ENCODE measurements around the gene DPP6.

Gene DPP6

GRCh38 chr7:154848464-154848863 lies 796.3 kb downstream of the DPP6 start:
- Histone ChIP-seq H2BK5ac (ENCODE audit: low read length) (no peak overlapping the region), H3K9ac (ENCODE audit: low read length) (no peak overlapping the region), H3K79me2 (ENCODE audit: control insufficient read depth, insufficient read depth, low read length) (no peaks in the 10 kb centered on the region), H2AK5ac (ENCODE audit: low read length) (no peak overlapping the region), H3K18ac (ENCODE audit: low read length) (no peak overlapping the region), H3K4me1 (ENCODE audit: control insufficient read depth, low read depth, low read length) (no peaks in the 10 kb centered on the region), H2BK15ac (replicated peaks; ENCODE audit: low read depth) (no peak overlapping the region), H3K4me3 (ENCODE audit: low read length) (no peak overlapping the region), H3K27ac (ENCODE audit: low read depth, low read length) (no peak overlapping the region), H3K79me1 (ENCODE audit: low read length) (no peaks in the 10 kb centered on the region), H4K8ac (ENCODE audit: low read depth, low read length) (no peak overlapping the region), H3K56ac (ENCODE audit: low read length) (no peak overlapping the region), H3K4ac (ENCODE audit: low read depth, low read length) (no peak overlapping the region), H3K23ac (ENCODE audit: low read length) (no peak overlapping the region), H3K27me3 (ENCODE audit: insufficient read depth, low read length, poor library complexity) (no peaks in the 10 kb centered on the region), H2BK120ac (ENCODE audit: low read depth, low read length) (no peak overlapping the region), H4K5ac (ENCODE audit: low read length) (no peak overlapping the region), H3K4me2 (ENCODE audit: low read length) (no peak overlapping the region), H3K36me3 (ENCODE audit: control insufficient read depth, insufficient read depth, low read length) (no peaks in the 10 kb centered on the region)
- WGBS (ENCODE audit: extremely low coverage, insufficient coverage, low lambda C conversion rate): no CpG with 5 or more reads among the region's 2 CpGs
- DNase-seq: no peak

- H3K4me1 ChIP-seq (ENCODE audit: control insufficient read depth, low read depth, low read length): no peaks in the 10 kb centered on the region
- no peak overlapping the region for H4K8ac ChIP-seq (ENCODE audit: low read depth, low read length)
- H3K4ac ChIP-seq (ENCODE audit: low read depth, low read length): no peak overlapping the region
- no peak overlapping the region for H3K4me2 ChIP-seq (ENCODE audit: low read length)
- H3K56ac ChIP-seq (ENCODE audit: low read length): no peak overlapping the region
- H3K27ac ChIP-seq (ENCODE audit: low read depth, low read length): no peak overlapping the region
- no peaks in the 10 kb centered on the region for H3K79me2 ChIP-seq (ENCODE audit: control insufficient read depth, insufficient read depth, low read length)
- no peak for DNase-seq
- no peak overlapping the region for H3K9ac ChIP-seq (ENCODE audit: low read length)
- H2AK5ac ChIP-seq (ENCODE audit: low read length): no peak overlapping the region
- no peak overlapping the region for H3K23ac ChIP-seq (ENCODE audit: low read length)
- H2BK120ac ChIP-seq (ENCODE audit: low read depth, low read length): no peak overlapping the region
- no peak overlapping the region for H3K4me3 ChIP-seq (ENCODE audit: low read length)
- no CpG with 5 or more reads among the region's 4 CpGs for WGBS (ENCODE audit: extremely low coverage, insufficient coverage, low lambda C conversion rate)
- no peaks in the 10 kb centered on the region for H3K27me3 ChIP-seq (ENCODE audit: insufficient read depth, low read length, poor library complexity)
- H2BK15ac ChIP-seq (replicated peaks; ENCODE audit: low read depth): no peak overlapping the region
- no peak overlapping the region for H2BK5ac ChIP-seq (ENCODE audit: low read length)
- no peaks in the 10 kb centered on the region for H3K36me3 ChIP-seq (ENCODE audit: control insufficient read depth, insufficient read depth, low read length)
- H3K18ac ChIP-seq (ENCODE audit: low read length): no peak overlapping the region
- no peaks in the 10 kb centered on the region for H3K79me1 ChIP-seq (ENCODE audit: low read length)
- H4K5ac ChIP-seq (ENCODE audit: low read length): no peak overlapping the region
Measured at GRCh38 chr7:154852205-154852604, 800.0 kb downstream of the DPP6 start.

- Histone ChIP-seq H3K79me2 (ENCODE audit: control insufficient read depth, insufficient read depth, low read length) (no peaks in the 10 kb centered on the region), H3K4me2 (ENCODE audit: low read length) (no peak overlapping the region), H3K18ac (ENCODE audit: low read length) (no peak overlapping the region), H3K4ac (ENCODE audit: low read depth, low read length) (no peak overlapping the region), H3K4me3 (ENCODE audit: low read length) (no peak overlapping the region), H3K56ac (ENCODE audit: low read length) (no peak overlapping the region), H3K36me3 (ENCODE audit: control insufficient read depth, insufficient read depth, low read length) (no peaks in the 10 kb centered on the region), H3K79me1 (ENCODE audit: low read length) (no peaks in the 10 kb centered on the region), H2BK15ac (replicated peaks; ENCODE audit: low read depth) (no peak overlapping the region), H2AK5ac (ENCODE audit: low read length) (no peak overlapping the region), H3K27ac (ENCODE audit: low read depth, low read length) (no peak overlapping the region), H3K9ac (ENCODE audit: low read length) (no peak overlapping the region), H2BK5ac (ENCODE audit: low read length) (no peak overlapping the region), H3K27me3 (ENCODE audit: insufficient read depth, low read length, poor library complexity) (no peaks in the 10 kb centered on the region), H4K5ac (ENCODE audit: low read length) (no peak overlapping the region), H2BK120ac (ENCODE audit: low read depth, low read length) (no peak overlapping the region), H3K4me1 (ENCODE audit: control insufficient read depth, low read depth, low read length) (no peaks in the 10 kb centered on the region), H3K23ac (ENCODE audit: low read length) (no peak overlapping the region), H4K8ac (ENCODE audit: low read depth, low read length) (no peak overlapping the region)
- no CpG with 5 or more reads among the region's 8 CpGs for WGBS (ENCODE audit: extremely low coverage, insufficient coverage, low lambda C conversion rate)
- no peak for DNase-seq
Measured at GRCh38 chr7:154853063-154853726, 801.0 kb downstream of the DPP6 start.

- H3K18ac ChIP-seq (ENCODE audit: low read length): no peak overlapping the region
- no peak overlapping the region for H3K4ac ChIP-seq (ENCODE audit: low read depth, low read length)
- H3K4me1 ChIP-seq (ENCODE audit: control insufficient read depth, low read depth, low read length): no peaks in the 10 kb centered on the region
- no CpG with 5 or more reads among the region's 4 CpGs for WGBS (ENCODE audit: extremely low coverage, insufficient coverage, low lambda C conversion rate)
- no peak overlapping the region for H3K23ac ChIP-seq (ENCODE audit: low read length)
- no peak overlapping the region for H4K8ac ChIP-seq (ENCODE audit: low read depth, low read length)
- H3K56ac ChIP-seq (ENCODE audit: low read length): no peak overlapping the region
- no peaks in the 10 kb centered on the region for H3K79me2 ChIP-seq (ENCODE audit: control insufficient read depth, insufficient read depth, low read length)
- no peaks in the 10 kb centered on the region for H3K36me3 ChIP-seq (ENCODE audit: control insufficient read depth, insufficient read depth, low read length)
- no peak overlapping the region for H3K9ac ChIP-seq (ENCODE audit: low read length)
- no peak overlapping the region for H2BK15ac ChIP-seq (replicated peaks; ENCODE audit: low read depth)
- peak; percentile 58 for DNase-seq
- H4K5ac ChIP-seq (ENCODE audit: low read length): no peak overlapping the region
- H3K4me3 ChIP-seq (ENCODE audit: low read length): no peak overlapping the region
- no peak overlapping the region for H3K27ac ChIP-seq (ENCODE audit: low read depth, low read length)
- H2AK5ac ChIP-seq (ENCODE audit: low read length): no peak overlapping the region
- no peaks in the 10 kb centered on the region for H3K27me3 ChIP-seq (ENCODE audit: insufficient read depth, low read length, poor library complexity)
- no peak overlapping the region for H2BK120ac ChIP-seq (ENCODE audit: low read depth, low read length)
- no peak overlapping the region for H2BK5ac ChIP-seq (ENCODE audit: low read length)
- no peaks in the 10 kb centered on the region for H3K79me1 ChIP-seq (ENCODE audit: low read length)
- no peak overlapping the region for H3K4me2 ChIP-seq (ENCODE audit: low read length)
Measured at GRCh38 chr7:154853727-154854095, 801.5 kb downstream of the DPP6 start.

- Histone ChIP-seq H2AK5ac (ENCODE audit: low read length) (no peak overlapping the region), H3K79me1 (ENCODE audit: low read length) (no peaks in the 10 kb centered on the region), H3K27me3 (ENCODE audit: insufficient read depth, low read length, poor library complexity) (no peaks in the 10 kb centered on the region), H2BK120ac (ENCODE audit: low read depth, low read length) (no peak overlapping the region), H3K4ac (ENCODE audit: low read depth, low read length) (no peak overlapping the region), H2BK15ac (replicated peaks; ENCODE audit: low read depth) (no peak overlapping the region), H3K27ac (ENCODE audit: low read depth, low read length) (no peak overlapping the region), H3K36me3 (ENCODE audit: control insufficient read depth, insufficient read depth, low read length) (no peaks in the 10 kb centered on the region), H3K56ac (ENCODE audit: low read length) (no peak overlapping the region), H3K9ac (ENCODE audit: low read length) (no peak overlapping the region), H4K5ac (ENCODE audit: low read length) (no peak overlapping the region), H3K4me3 (ENCODE audit: low read length) (no peak overlapping the region), H3K4me2 (ENCODE audit: low read length) (no peak overlapping the region), H3K79me2 (ENCODE audit: control insufficient read depth, insufficient read depth, low read length) (no peaks in the 10 kb centered on the region), H4K8ac (ENCODE audit: low read depth, low read length) (no peak overlapping the region), H3K4me1 (ENCODE audit: control insufficient read depth, low read depth, low read length) (no peaks in the 10 kb centered on the region), H2BK5ac (ENCODE audit: low read length) (no peak overlapping the region), H3K23ac (ENCODE audit: low read length) (no peak overlapping the region), H3K18ac (ENCODE audit: low read length) (no peak overlapping the region)
- no CpG with 5 or more reads among the region's 14 CpGs for WGBS (ENCODE audit: extremely low coverage, insufficient coverage, low lambda C conversion rate)
- no peak for DNase-seq
Measured at GRCh38 chr7:154854836-154855235, 802.6 kb downstream of the DPP6 start.

- WGBS (ENCODE audit: extremely low coverage, insufficient coverage, low lambda C conversion rate): no CpG with 5 or more reads among the region's 12 CpGs
- H3K79me1 ChIP-seq (ENCODE audit: low read length): no peaks in the 10 kb centered on the region
Measured at GRCh38 chr7:154855366-154855765, 803.2 kb downstream of the DPP6 start.

More at GRCh38 chr7:154855366-154855765, 803.2 kb downstream of the DPP6 start:
- Histone ChIP-seq H3K27me3 (ENCODE audit: insufficient read depth, low read length, poor library complexity) (no peaks in the 10 kb centered on the region), H3K27ac (ENCODE audit: low read depth, low read length) (no peak overlapping the region), H4K5ac (ENCODE audit: low read length) (no peak overlapping the region), H3K4me3 (ENCODE audit: low read length) (no peak overlapping the region), H2BK15ac (replicated peaks; ENCODE audit: low read depth) (no peak overlapping the region), H3K4me1 (ENCODE audit: control insufficient read depth, low read depth, low read length) (no peaks in the 10 kb centered on the region), H2BK120ac (ENCODE audit: low read depth, low read length) (no peak overlapping the region), H3K36me3 (ENCODE audit: control insufficient read depth, insufficient read depth, low read length) (no peaks in the 10 kb centered on the region), H3K9ac (ENCODE audit: low read length) (no peak overlapping the region), H3K4ac (ENCODE audit: low read depth, low read length) (no peak overlapping the region), H2AK5ac (ENCODE audit: low read length) (no peak overlapping the region), H3K79me2 (ENCODE audit: control insufficient read depth, insufficient read depth, low read length) (no peaks in the 10 kb centered on the region), H3K18ac (ENCODE audit: low read length) (no peak overlapping the region), H2BK5ac (ENCODE audit: low read length) (no peak overlapping the region), H3K23ac (ENCODE audit: low read length) (no peak overlapping the region), H3K56ac (ENCODE audit: low read length) (no peak overlapping the region), H3K4me2 (ENCODE audit: low read length) (no peak overlapping the region), H4K8ac (ENCODE audit: low read depth, low read length) (no peak overlapping the region)
- no peak for DNase-seq
